GM19099 (cell line): ENCODE measurements around the gene NFKBIL1.

ENCODE experiments used
- POLR2A ChIP-seq: IDR thresholded peaks from 3 replicates; pipeline ENCODE4 v1.6.1; 2011; ENCODE audit warnings: low read depth; ENCODE audit not compliant: insufficient read length; ENCODE audit errors: extremely low read depth

Gene NFKBIL1

GRCh38 chr6:31532644-31533454 lies 14.6 kb upstream of the NFKBIL1 start:
- TF ChIP-seq POLR2A = no peak

- no peak for TF ChIP-seq POLR2A
These were observed 14.0 kb upstream of the NFKBIL1 start for GRCh38 chr6:31533455-31533841.

GRCh38 chr6:31534011-31534410 lies 13.4 kb upstream of the NFKBIL1 start:
- TF ChIP-seq POLR2A = no peak

GRCh38 chr6:31534521-31535040 lies 12.8 kb upstream of the NFKBIL1 start:
- TF ChIP-seq POLR2A = no peak

GRCh38 chr6:31535538-31536324 lies 11.7 kb upstream of the NFKBIL1 start:
- no peak for TF ChIP-seq POLR2A

GRCh38 chr6:31538805-31539400 lies 8.5 kb upstream of the NFKBIL1 start:
- TF ChIP-seq POLR2A = no peak

GRCh38 chr6:31540640-31541039 lies 6.8 kb upstream of the NFKBIL1 start:
- no peak for TF ChIP-seq POLR2A

- TF ChIP-seq POLR2A = no peak
These were observed 6.2 kb upstream of the NFKBIL1 start for GRCh38 chr6:31541059-31541657.

GRCh38 chr6:31541658-31542521 lies 5.5 kb upstream of the NFKBIL1 start, which contains the start of gene DDX39B:
DDX39B (minus strand) TSS chr6:31542003; CDS start chr6:31540532, 1,471 bp downstream.
- TF ChIP-seq POLR2A = peak; percentile 91

- TF ChIP-seq POLR2A = no peak
These were observed 3.8 kb upstream of the NFKBIL1 start for GRCh38 chr6:31543639-31544038.

- no peak for TF ChIP-seq POLR2A
These were observed 2.7 kb upstream of the NFKBIL1 start for GRCh38 chr6:31544676-31545075.

GRCh38 chr6:31545291-31545690 lies 2.1 kb upstream of the NFKBIL1 start:
- TF ChIP-seq POLR2A = no peak

- no peak for TF ChIP-seq POLR2A
These were observed 960 bp upstream of the NFKBIL1 start, which contains the start of gene ATP6V1G2 for GRCh38 chr6:31546339-31546957. ATP6V1G2 (minus strand) TSS chr6:31546608; CDS start chr6:31546559, 49 bp downstream.

GRCh38 chr6:31547727-31548543 lies 527 bp downstream of the NFKBIL1 start:
- no peak for TF ChIP-seq POLR2A
